Type B pancreatic cell (in vitro differentiated cells): ENCODE data around the gene KRT81. TPM values are rescaled to one million over a fixed set of nuclear protein-coding genes. Genes with fewer than 3 reads are reported as not detected.

ENCODE experiments used
- DNase-seq: peaks from one replicate; pipeline ENCODE4 v3.0.0; 2021; ENCODE audit warnings: mixed read lengths; ENCODE audit not compliant: unreplicated experiment; ENCODE audit errors: extremely low spot score
- H3K27ac Mint-ChIP-seq: 2 replicates; pipeline ENCODE4 v1.8.0; 2021; ENCODE audit warnings: mild to moderate bottlenecking, mixed read lengths
- H3K27me3 Mint-ChIP-seq: 2 replicates; pipeline ENCODE4 v1.8.0; 2021; ENCODE audit warnings: mixed read lengths
- H3K36me3 Mint-ChIP-seq: 2 replicates; pipeline ENCODE4 v1.8.0; 2021; ENCODE audit warnings: mixed read lengths
- H3K4me1 Mint-ChIP-seq: one replicate; pipeline ENCODE4 v1.8.0; 2021; ENCODE audit warnings: mixed read lengths; ENCODE audit not compliant: unreplicated experiment
- H3K4me3 Mint-ChIP-seq: 2 replicates; pipeline ENCODE4 v1.8.0; 2021; ENCODE audit warnings: mild to moderate bottlenecking, mixed read lengths
- H3K9me3 Mint-ChIP-seq: 2 replicates; pipeline ENCODE4 v1.8.0; 2021; ENCODE audit warnings: mixed read lengths
- total RNA-seq: library from RNA; stranded (reverse); gene quantifications from 2 replicates; pipeline ENCODE4 v1.2.1, GENCODE V29; 2021; ENCODE audit warnings: low replicate concordance
- TF ChIP-seq, protein P1 (sequence below): fragments of 200-600 bp; sonication (generic); conservative IDR thresholded peaks from 2 replicates; pipeline ENCODE4 v1.5.0; 2021; ENCODE audit warnings: antibody characterized with exemption, mild to moderate bottlenecking

Gene KRT81
- total RNA-seq, 1 donor from 2014 or later, result 0.31 TPM

DNA sequence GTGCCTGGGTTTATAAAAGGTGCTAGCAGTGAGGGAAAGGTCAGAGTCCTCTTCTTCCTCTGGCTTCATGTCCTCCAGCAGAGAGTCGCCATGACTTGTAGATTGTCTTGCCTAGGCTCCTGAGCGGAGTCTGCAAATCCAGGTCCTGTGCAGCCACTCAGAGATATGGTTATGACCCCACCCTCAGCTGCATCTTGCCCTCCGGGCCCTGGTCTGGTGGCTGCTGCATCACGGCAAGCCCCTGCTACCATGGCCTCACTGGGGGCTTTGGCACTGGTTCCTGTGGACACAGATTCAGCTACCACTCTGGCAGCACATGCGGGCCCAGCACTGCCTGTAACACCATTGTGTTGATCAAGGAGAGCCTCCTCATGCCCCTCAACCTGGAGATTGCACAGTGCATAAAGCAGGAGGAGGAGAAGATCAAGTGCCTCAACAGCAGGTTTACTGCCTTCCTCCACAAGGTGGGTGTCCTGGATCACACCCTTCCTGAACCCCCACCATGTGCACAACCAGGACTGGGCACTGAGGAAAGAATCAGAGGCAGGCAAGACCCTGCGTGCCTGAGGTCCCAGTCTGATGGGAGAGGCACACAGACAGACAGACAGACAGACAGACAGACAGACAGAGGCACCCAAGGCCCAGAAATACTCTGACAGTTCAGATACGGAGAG, 27.4 kb downstream of the KRT81 start:
- Mint-ChIP-seq H3K27ac (no peak overlapping the region), H3K9me3 (peaks cover 14% of the 10 kb centered on the region), H3K36me3 (peaks cover 4% of the 10 kb centered on the region), H3K27me3 (peaks cover 31% of the 10 kb centered on the region), H3K4me1 (peaks cover 22% of the 10 kb centered on the region), H3K4me3 (no peak overlapping the region)
- no peak for DNase-seq
- TF ChIP-seq, protein P1, sequence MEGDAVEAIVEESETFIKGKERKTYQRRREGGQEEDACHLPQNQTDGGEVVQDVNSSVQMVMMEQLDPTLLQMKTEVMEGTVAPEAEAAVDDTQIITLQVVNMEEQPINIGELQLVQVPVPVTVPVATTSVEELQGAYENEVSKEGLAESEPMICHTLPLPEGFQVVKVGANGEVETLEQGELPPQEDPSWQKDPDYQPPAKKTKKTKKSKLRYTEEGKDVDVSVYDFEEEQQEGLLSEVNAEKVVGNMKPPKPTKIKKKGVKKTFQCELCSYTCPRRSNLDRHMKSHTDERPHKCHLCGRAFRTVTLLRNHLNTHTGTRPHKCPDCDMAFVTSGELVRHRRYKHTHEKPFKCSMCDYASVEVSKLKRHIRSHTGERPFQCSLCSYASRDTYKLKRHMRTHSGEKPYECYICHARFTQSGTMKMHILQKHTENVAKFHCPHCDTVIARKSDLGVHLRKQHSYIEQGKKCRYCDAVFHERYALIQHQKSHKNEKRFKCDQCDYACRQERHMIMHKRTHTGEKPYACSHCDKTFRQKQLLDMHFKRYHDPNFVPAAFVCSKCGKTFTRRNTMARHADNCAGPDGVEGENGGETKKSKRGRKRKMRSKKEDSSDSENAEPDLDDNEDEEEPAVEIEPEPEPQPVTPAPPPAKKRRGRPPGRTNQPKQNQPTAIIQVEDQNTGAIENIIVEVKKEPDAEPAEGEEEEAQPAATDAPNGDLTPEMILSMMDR, result no peak

DNA sequence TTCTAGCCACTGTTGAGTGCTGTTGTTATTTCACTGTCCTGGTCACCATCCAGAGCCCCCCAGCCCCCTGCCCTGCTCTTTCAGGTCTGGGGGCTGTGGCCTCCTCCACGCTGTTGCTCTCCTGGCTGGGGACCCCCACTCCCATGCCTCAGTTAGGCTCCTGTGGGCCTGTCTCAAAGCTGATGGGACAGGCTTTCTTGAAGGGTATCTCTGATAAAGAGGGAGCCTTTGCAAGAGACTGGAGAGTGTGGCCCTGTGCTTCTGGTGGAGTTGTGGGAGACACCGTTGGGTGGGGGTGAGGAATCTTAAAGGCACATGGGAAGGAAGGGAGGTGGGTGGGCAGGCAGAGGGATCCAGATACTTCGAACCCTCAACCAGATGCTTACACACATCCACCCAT, 29.0 kb downstream of the KRT81 start:
- Mint-ChIP-seq H3K27me3 (peaks cover 43% of the 10 kb centered on the region), H3K4me1 (peaks cover 22% of the 10 kb centered on the region), H3K27ac (no peak overlapping the region), H3K36me3 (peaks cover 4% of the 10 kb centered on the region), H3K9me3 (peaks cover 14% of the 10 kb centered on the region), H3K4me3 (no peak overlapping the region)
- DNase-seq, result no peak
- TF ChIP-seq, protein P1, result no peak

DNA sequence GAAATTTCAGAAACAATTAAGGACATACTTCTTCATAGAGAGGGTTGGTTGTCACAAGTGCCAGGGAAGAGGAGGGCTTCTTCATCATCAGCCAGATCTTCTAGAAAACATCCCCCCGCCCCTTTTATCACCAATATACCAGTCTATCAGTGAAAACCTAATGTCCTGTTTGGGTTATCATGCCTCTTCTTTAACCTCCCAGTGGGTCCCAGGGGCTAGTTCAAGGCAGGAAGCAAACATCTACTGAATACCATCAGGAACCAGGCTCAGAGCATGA, 30.2 kb downstream of the KRT81 start:
- Mint-ChIP-seq H3K27me3 (peaks cover 54% of the 10 kb centered on the region), H3K36me3 (peaks cover 4% of the 10 kb centered on the region), H3K27ac (no peak overlapping the region), H3K4me3 (peak overlapping the region; percentile 34), H3K9me3 (peaks cover 14% of the 10 kb centered on the region), H3K4me1 (peaks cover 22% of the 10 kb centered on the region)
- DNase-seq, result no peak
- TF ChIP-seq, protein P1, result no peak

GRCh38 chr12:52260361-52261207, 30.8 kb downstream of the KRT81 start:
- no peak for DNase-seq
- Mint-ChIP-seq H3K27me3 (peaks cover 59% of the 10 kb centered on the region), H3K4me1 (peaks cover 22% of the 10 kb centered on the region), H3K36me3 (peaks cover 4% of the 10 kb centered on the region), H3K4me3 (peak overlapping the region; percentile 36), H3K9me3 (peaks cover 13% of the 10 kb centered on the region), H3K27ac (peak overlapping the region; percentile 19)
- TF ChIP-seq, protein P1, result no peak

GRCh38 chr12:52259657-52260243, 31.6 kb downstream of the KRT81 start:
- TF ChIP-seq, protein P1, result no peak
- DNase-seq, result no peak
- Mint-ChIP-seq H3K4me1 (peaks cover 22% of the 10 kb centered on the region), H3K4me3 (peak overlapping the region; percentile 36), H3K27me3 (peaks cover 64% of the 10 kb centered on the region), H3K36me3 (no peaks in the 10 kb centered on the region), H3K27ac (peak overlapping the region; percentile 19), H3K9me3 (peaks cover 9% of the 10 kb centered on the region)
